ENCODE data around the gene RNF40. TPM values are rescaled to one million over a fixed set of nuclear protein-coding genes. Genes with fewer than 3 reads are reported as not detected.

RNF40 gene
- 100 to 1,000 TPM in 1 of 5 donors, 10 to 100 TPM in 4; 55.7 to 106 (median 95.9) TPM for total RNA-seq
- total RNA-seq (2013): 69.8 TPM
- total RNA-seq: 45.8 to 186 (median 112) reads per million in 29 experiments

- peaks cover 10 to 49% of the 10 kb centered on the region in 2 experiments for H3K4me1 ChIP-seq (ENCODE audit: control insufficient read depth in 1 of 2, extremely low read depth in 1 of 2, insufficient read depth in 2 of 2, low read length in 2 of 2)
- ATAC-seq (replicated peaks in 1 of 4) (peak; percentile 92 to 94 (median 94)), DNase-seq (peak; percentile 76 to 94 (median 84))
- peaks cover 28 to 39% (median 37%) of the 10 kb centered on the region in 3 donors for H3K4me1 Mint-ChIP-seq
- peak within 1 kb of the TSS; percentile 89 to 90 for H3K27ac Mint-ChIP-seq
- H3K36me3 Mint-ChIP-seq: peaks cover 24% of the 10 kb centered on the region
- H3K27ac ChIP-seq (ENCODE audit: low read length): peak within 1 kb of the TSS; percentile 70
- H3K4me3 ChIP-seq (ENCODE audit: control insufficient read depth in 1 of 2, extremely low read depth in 1 of 2, low read length in 1 of 2): peak within 1 kb of the TSS; percentile 84 to 85
- H3K36me3 ChIP-seq (ENCODE audit: control insufficient read depth in 2 of 2, extremely low read depth in 1 of 2, insufficient read depth in 1 of 2, low read length in 1 of 2): peaks cover 6 to 41% of the 10 kb centered on the region in 2 donors
- H3K27me3 Mint-ChIP-seq: no peaks in the 10 kb centered on the region
- under 1% methylated on average over 47 of the region's 60 CpGs for WGBS (ENCODE audit: insufficient coverage)
- ChIA-PET POLR2A (interaction anchor here (0.5 to 0.8 kb wide), 4 partner anchors 27 to 306 kb away, joined by 3 to 6 read pairs (median 6); no protein-coding TSS in a partner anchor), CTCF (no interaction called here)
- H3K4me3 Mint-ChIP-seq: peak within 1 kb of the TSS; percentile 93 to 96 (median 96)
- H3K27me3 ChIP-seq (replicated peaks in 1 of 2; ENCODE audit: control insufficient read depth in 2 of 2, extremely low read depth in 1 of 2, insufficient read depth in 2 of 2, low read length in 1 of 2): no peaks in the 10 kb centered on the region
- no peaks in the 10 kb centered on the region for H3K9me3 Mint-ChIP-seq
- H3K9me3 ChIP-seq: no peaks in the 10 kb centered on the region
Observed at GRCh38 chr16:30761928-30762902, at the start of gene RNF40, which contains the start of gene CFAP119. RNF40 (plus strand) TSS chr16:30762322; CDS start chr16:30762546, 224 bp downstream. CFAP119 (minus strand) TSS chr16:30762062; CDS start chr16:30761748, 314 bp downstream.

GRCh38 chr16:30715750-30716445 lies 46.2 kb upstream of the RNF40 start:
- peak overlapping the region; percentile 95 to 98 for H3K27ac Mint-ChIP-seq
- Histone ChIP-seq H3K9me3 (no peaks in the 10 kb centered on the region), H3K4me1 (ENCODE audit: control insufficient read depth in 1 of 2, extremely low read depth in 1 of 2, insufficient read depth in 2 of 2, low read length in 2 of 2) (peaks cover 4 to 12% of the 10 kb centered on the region in 2 experiments), H3K36me3 (ENCODE audit: control insufficient read depth in 2 of 2, extremely low read depth in 1 of 2, insufficient read depth in 1 of 2, low read length in 1 of 2) (peaks cover 28 to 89% of the 10 kb centered on the region in 2 donors), H3K27me3 (replicated peaks in 1 of 2; ENCODE audit: control insufficient read depth in 2 of 2, extremely low read depth in 1 of 2, insufficient read depth in 2 of 2, low read length in 1 of 2) (no peaks in the 10 kb centered on the region), H3K27ac (ENCODE audit: low read length) (peak overlapping the region; percentile 54), H3K4me3 (ENCODE audit: control insufficient read depth in 1 of 2, extremely low read depth in 1 of 2, low read length in 1 of 2) (no peak overlapping the region)
- ChIA-PET POLR2A (interaction anchor here in 1 of 2 donors (0.6 kb wide), 1 partner anchor 426 kb away, joined by 5 read pairs; no protein-coding TSS in a partner anchor), CTCF (no interaction called here)
- peaks cover 65% of the 10 kb centered on the region for H3K36me3 Mint-ChIP-seq
- 73% methylated on average over 6 of the region's 17 CpGs for WGBS (ENCODE audit: insufficient coverage)
- peak overlapping the region; percentile 4 to 56 (median 8) for H3K4me3 Mint-ChIP-seq
- H3K9me3 Mint-ChIP-seq: no peaks in the 10 kb centered on the region
- ATAC-seq (replicated peaks in 1 of 4) (peak; percentile 88 to 97 (median 95)), DNase-seq (peak in 27 of 35 experiments; percentile 2 to 70 (median 30))
- H3K27me3 Mint-ChIP-seq: no peaks in the 10 kb centered on the region
- peaks cover 33 to 38% (median 34%) of the 10 kb centered on the region in 3 donors for H3K4me1 Mint-ChIP-seq

- Mint-ChIP-seq H3K4me1 (peaks cover 23 to 41% (median 29%) of the 10 kb centered on the region in 3 donors), H3K9me3 (no peaks in the 10 kb centered on the region), H3K27me3 (no peaks in the 10 kb centered on the region), H3K36me3 (peaks cover 73% of the 10 kb centered on the region), H3K27ac (peak overlapping the region in 1 of 2 donors; percentile 27), H3K4me3 (no peak overlapping the region)
- ChIA-PET CTCF (no interaction called here), POLR2A (interaction anchor here in 1 of 2 donors (0.6 kb wide), 1 partner anchor 25 kb away, joined by 3 read pairs; no protein-coding TSS in a partner anchor)
- Histone ChIP-seq H3K36me3 (ENCODE audit: control insufficient read depth in 2 of 2, extremely low read depth in 1 of 2, insufficient read depth in 1 of 2, low read length in 1 of 2) (peaks cover 37 to 92% of the 10 kb centered on the region in 2 donors), H3K27ac (ENCODE audit: low read length) (no peak overlapping the region), H3K4me1 (ENCODE audit: control insufficient read depth in 1 of 2, extremely low read depth in 1 of 2, insufficient read depth in 2 of 2, low read length in 2 of 2) (peaks cover 4 to 10% of the 10 kb centered on the region in 2 experiments), H3K9me3 (no peaks in the 10 kb centered on the region), H3K27me3 (replicated peaks in 1 of 2; ENCODE audit: control insufficient read depth in 2 of 2, extremely low read depth in 1 of 2, insufficient read depth in 2 of 2, low read length in 1 of 2) (no peaks in the 10 kb centered on the region), H3K4me3 (ENCODE audit: control insufficient read depth in 1 of 2, extremely low read depth in 1 of 2, low read length in 1 of 2) (no peak overlapping the region)
- no peak for DNase-seq
- ATAC-seq (replicated peaks in 1 of 4): no peak
- 95% methylated on average over 10 of the region's 11 CpGs for WGBS (ENCODE audit: insufficient coverage)
Observed at GRCh38 chr16:30720086-30720485, 42.0 kb upstream of the RNF40 start.

GRCh38 chr16:30720694-30721093 lies 41.4 kb upstream of the RNF40 start:
- ChIA-PET CTCF (no interaction called here), POLR2A (interaction anchor here in 1 of 2 donors (0.6 kb wide), 1 partner anchor 26 kb away, joined by 3 read pairs; no protein-coding TSS in a partner anchor)
- no peak for DNase-seq
- Histone ChIP-seq H3K9me3 (no peaks in the 10 kb centered on the region), H3K27ac (ENCODE audit: low read length) (no peak overlapping the region), H3K36me3 (ENCODE audit: control insufficient read depth in 2 of 2, extremely low read depth in 1 of 2, insufficient read depth in 1 of 2, low read length in 1 of 2) (peaks cover 35 to 94% of the 10 kb centered on the region in 2 donors), H3K27me3 (replicated peaks in 1 of 2; ENCODE audit: control insufficient read depth in 2 of 2, extremely low read depth in 1 of 2, insufficient read depth in 2 of 2, low read length in 1 of 2) (no peaks in the 10 kb centered on the region), H3K4me1 (ENCODE audit: control insufficient read depth in 1 of 2, extremely low read depth in 1 of 2, insufficient read depth in 2 of 2, low read length in 2 of 2) (peaks cover under 1 to 6% of the 10 kb centered on the region in 2 experiments), H3K4me3 (ENCODE audit: control insufficient read depth in 1 of 2, extremely low read depth in 1 of 2, low read length in 1 of 2) (no peak overlapping the region)
- Mint-ChIP-seq H3K36me3 (peaks cover 71% of the 10 kb centered on the region), H3K4me3 (no peak overlapping the region), H3K27me3 (no peaks in the 10 kb centered on the region), H3K27ac (no peak overlapping the region), H3K4me1 (peaks cover 17 to 35% (median 25%) of the 10 kb centered on the region in 3 donors), H3K9me3 (no peaks in the 10 kb centered on the region)
- WGBS (ENCODE audit: insufficient coverage): 94% methylated on average over 7 of the region's 9 CpGs
- ATAC-seq (replicated peaks in 1 of 4): no peak

GRCh38 chr16:30721167-30721566 lies 41.0 kb upstream of the RNF40 start:
- Mint-ChIP-seq H3K9me3 (no peaks in the 10 kb centered on the region), H3K27ac (no peak overlapping the region), H3K4me3 (no peak overlapping the region), H3K27me3 (no peaks in the 10 kb centered on the region), H3K36me3 (peaks cover 70% of the 10 kb centered on the region), H3K4me1 (peaks cover 12 to 31% (median 20%) of the 10 kb centered on the region in 3 donors)
- Histone ChIP-seq H3K4me1 (ENCODE audit: control insufficient read depth in 1 of 2, extremely low read depth in 1 of 2, insufficient read depth in 2 of 2, low read length in 2 of 2) (peaks cover 0 to 1% of the 10 kb centered on the region in 2 experiments), H3K9me3 (no peaks in the 10 kb centered on the region), H3K27ac (ENCODE audit: low read length) (no peak overlapping the region), H3K27me3 (replicated peaks in 1 of 2; ENCODE audit: control insufficient read depth in 2 of 2, extremely low read depth in 1 of 2, insufficient read depth in 2 of 2, low read length in 1 of 2) (no peaks in the 10 kb centered on the region), H3K4me3 (ENCODE audit: control insufficient read depth in 1 of 2, extremely low read depth in 1 of 2, low read length in 1 of 2) (no peak overlapping the region), H3K36me3 (ENCODE audit: control insufficient read depth in 2 of 2, extremely low read depth in 1 of 2, insufficient read depth in 1 of 2, low read length in 1 of 2) (peaks cover 32 to 93% of the 10 kb centered on the region in 2 donors)
- POLR2A ChIA-PET: interaction anchor here in 1 of 2 donors (0.6 kb wide), 1 partner anchor 34 kb away, joined by 10 read pairs; no protein-coding TSS in a partner anchor
- 97% methylated on average over 5 of the region's 8 CpGs for WGBS (ENCODE audit: insufficient coverage)
- no peak for ATAC-seq (replicated peaks in 1 of 4)
- CTCF ChIA-PET: no interaction called here
- DNase-seq: no peak
